ENCODE results near the gene EDA.

GRCh38 chrX:69600182-69600581 is 15.7 kb upstream of the EDA start:
- TF ChIP-seq CTCF (IDR thresholded peaks at IDR 0.05) (no peak), ZFX (IDR thresholded peaks at IDR 0.05; ENCODE audit: borderline replicate concordance) (no peak)
